GM19193 (cell line): Measurements from ENCODE around the gene LARGE1.

Experiments used
- POLR2A ChIP-seq: IDR thresholded peaks from 4 replicates; pipeline ENCODE4 v1.6.1; 2011; ENCODE audit not compliant: insufficient read depth, insufficient read length; ENCODE audit errors: extremely low read depth

The LARGE1 gene

DNA sequence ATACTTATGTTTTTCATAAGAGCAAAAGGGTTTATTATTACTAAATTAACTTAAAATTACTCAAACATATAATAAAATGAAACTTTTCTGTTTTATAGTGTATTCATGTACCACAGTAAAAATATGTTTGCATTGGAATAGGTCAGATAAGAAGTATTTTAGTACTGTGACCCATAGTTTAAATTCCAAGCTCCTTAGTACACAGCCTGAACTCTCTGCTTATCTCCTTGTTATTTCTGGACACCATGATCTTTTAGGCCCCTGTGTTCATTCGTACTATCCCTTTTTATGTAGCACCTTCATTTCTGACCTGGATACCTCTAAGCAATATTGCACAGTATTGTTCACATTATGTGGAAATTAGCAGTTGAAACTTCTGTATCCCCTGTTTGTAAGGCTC is 565.3 kb downstream of the LARGE1 start:
- TF ChIP-seq POLR2A: no peak

DNA sequence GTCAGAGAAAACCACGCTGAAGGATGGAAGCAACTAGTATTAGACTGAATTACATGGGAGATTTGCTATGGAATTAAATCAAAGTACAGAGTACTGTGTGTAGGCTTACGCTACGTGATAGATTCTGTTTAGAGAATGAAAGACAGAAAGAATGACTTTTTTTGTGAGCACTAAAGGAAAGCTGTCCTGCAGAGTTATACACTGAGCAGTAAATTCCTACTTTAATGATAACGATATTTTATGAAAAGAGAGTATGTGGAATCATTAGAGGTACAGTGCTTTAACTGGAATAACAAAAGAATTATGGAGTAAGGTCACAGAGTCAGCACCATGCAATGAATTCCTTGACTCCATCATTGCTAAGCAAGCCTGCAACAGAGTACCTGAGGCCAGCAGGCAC is 566.8 kb downstream of the LARGE1 start:
- no peak for TF ChIP-seq POLR2A

DNA sequence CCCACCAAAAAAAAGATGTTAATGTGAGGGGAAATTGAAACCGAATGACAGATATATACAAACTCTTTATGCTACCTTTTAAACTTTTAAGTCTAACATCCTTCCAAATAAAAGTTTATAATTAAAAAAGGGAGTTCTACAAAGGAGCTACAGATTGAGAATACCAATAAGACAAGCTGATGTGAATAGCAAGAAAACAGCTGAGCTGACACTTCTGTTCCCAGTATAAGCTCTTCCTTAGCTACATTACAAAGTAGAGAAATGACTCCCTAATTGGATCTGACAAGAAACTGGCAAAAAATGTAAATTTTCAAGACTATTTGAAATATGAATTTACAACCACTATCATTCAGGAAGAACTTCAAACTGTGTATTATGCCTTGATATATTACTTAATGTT is 567.5 kb downstream of the LARGE1 start:
- TF ChIP-seq POLR2A: no peak

DNA sequence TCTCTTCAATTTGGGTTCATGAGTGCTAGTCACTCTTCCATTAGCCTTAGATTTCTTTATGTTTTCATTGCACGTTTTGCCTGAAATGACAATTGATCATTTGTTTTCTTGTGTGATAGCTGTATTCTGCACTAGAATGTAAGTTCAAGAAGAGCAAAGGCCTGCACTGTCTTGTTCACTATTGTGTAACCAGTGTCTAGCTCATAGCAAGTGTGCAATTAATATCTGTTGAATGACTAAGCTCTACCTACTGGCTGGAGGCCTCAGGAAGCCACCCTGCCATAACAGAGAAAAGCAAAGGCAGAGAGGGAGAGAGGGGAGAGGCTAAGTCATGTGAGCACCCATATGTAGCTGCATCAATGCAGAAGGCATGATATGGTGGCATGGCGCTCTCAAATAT is 569.3 kb downstream of the LARGE1 start:
- no peak for TF ChIP-seq POLR2A

DNA sequence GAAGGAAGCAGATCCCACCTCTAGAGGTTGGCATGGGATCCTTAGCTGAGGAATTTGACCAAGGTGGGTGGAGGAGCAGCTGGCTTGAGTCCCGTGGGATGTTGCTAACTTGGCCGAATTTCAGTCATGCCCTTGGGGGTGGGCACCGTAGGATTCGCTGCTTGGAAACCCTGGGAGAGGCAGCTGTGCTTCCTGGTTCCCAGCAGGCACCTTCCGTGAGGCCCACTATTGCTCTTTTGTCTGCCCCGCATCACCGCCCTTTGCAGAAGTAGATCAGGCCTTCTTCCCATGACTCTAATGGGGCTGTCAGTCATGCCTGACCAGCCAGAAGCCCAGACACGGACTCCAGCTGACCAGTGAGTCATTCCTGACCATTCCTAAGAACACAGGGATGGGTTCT is 569.8 kb downstream of the LARGE1 start:
- no peak for TF ChIP-seq POLR2A

DNA sequence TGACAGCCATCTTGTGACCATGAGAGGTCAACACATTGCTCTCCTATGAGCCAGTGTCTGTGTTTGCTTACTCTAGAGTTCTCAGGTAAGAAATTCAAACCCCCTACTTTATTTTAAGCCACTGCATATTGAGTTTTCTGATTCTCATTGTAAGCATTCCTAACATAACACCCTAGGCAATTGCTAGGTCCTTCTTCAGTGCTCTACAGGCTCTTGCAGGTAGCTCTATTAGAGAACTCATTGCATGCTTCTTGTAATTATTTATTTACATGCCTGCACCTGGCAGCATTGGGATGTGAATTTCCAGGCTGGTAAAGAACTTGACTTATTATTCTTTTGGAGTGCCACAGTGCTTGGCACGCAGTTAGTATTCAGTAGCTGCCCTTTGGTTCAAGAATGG is 573.3 kb downstream of the LARGE1 start:
- TF ChIP-seq POLR2A: no peak

DNA sequence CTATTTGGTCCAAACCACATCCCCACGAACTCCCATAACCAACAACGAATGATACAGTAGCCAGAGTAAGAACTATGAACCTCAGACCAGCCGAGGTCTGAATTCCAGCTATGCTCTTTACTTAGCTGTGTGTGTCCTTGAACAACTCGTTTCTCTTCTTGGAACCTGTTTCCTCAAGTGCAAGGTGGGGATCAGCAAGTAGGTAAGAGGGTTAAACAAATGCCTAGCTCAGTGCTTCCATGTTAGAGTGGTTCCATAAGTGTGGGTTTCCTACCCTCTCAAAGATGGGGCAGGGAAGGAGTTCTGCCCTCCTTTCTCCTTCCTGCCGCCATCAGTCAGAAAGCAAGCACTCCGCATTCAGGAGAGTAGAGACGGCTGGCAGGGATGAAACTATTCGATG is 578.7 kb downstream of the LARGE1 start:
- no peak for TF ChIP-seq POLR2A

DNA sequence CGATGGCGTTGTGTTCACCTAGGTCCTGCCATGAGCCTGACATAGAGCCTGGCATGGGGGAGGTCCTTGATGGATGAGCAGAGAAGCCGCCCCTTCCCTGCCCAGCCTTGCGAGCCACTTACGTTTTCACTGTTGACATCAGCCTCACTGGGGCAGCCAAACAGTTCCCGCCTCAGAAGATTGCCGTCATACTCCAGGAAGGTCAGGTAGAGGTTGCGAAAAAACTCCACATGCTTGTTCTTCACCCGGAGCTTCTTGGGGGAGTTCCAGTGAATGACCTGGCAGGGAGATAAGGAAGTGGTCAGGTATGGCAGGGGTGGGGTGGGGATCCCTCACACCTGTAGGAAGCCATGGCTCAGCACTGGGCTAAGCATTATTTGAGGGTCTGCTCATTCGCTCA is 582.8 kb downstream of the LARGE1 start:
- no peak for TF ChIP-seq POLR2A

DNA sequence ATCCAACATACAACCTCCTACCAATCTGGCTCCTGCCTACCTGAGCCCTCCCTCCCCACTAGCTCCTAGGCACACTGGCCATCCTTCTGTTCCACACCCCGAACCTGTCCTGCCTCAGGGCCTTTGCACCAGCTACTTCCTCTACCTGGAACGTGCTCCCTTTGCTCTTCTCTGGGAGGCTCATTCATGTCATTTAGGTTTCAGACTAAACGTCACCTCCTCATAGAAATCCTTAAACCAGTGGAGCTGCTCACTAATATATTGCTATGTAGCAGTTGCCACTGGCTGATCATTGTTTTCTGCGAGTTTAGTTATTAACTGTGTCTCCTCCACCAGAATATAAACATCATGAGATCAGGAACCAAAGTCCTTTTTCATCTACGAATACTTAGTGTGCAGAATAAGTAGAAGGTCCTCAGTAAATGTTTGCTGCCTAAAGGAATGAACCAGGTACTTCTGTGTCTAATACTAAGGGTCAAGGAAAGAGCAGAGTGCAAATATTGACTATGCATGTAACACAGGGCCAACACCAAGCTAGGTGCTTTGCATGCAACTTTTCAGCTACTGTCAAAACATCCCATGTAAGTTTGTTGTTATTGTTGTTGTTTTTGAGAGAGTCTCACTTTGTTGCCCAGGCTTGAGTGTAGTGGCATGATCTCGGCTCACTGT is 584.5 kb downstream of the LARGE1 start:
- TF ChIP-seq POLR2A: no peak

DNA sequence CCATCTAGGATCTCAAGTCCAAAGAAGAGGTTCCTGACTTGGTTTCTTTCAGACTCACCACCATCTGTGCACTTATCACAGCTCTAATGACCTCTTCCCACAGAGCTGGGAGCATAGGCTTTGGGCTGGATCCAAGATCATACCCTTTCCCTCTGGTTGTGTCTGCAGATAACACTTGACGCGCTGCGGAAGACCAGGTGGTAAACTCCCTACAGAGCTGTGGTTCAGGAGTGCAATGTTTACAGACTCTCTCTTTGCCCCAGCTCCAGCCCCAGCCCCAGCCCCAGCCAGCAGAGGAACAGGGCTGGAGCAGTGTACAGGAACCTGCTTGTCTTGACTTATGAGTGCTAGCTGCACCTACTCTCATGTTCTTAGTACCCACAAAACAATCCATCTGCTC is 587.7 kb downstream of the LARGE1 start:
- no peak for TF ChIP-seq POLR2A

DNA sequence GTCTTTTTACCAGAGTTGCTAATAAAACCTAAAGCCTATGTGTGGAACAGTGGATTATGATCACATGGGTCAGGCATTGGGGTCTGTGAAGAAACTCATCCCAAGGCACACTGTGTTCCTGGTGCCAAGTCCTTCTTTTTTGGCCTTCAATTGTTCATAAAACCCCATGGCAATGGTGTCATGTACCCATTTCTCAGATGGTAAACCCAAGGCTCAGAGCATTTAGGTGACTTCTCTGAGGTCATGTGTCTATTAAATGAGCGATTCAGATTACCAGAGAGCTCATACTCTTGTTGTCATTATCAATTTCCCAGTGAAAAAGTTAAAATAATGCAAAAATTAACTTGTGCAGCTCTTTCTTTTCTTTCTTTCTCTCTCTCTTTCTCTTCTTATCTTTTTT is 589.3 kb downstream of the LARGE1 start:
- TF ChIP-seq POLR2A: no peak

DNA sequence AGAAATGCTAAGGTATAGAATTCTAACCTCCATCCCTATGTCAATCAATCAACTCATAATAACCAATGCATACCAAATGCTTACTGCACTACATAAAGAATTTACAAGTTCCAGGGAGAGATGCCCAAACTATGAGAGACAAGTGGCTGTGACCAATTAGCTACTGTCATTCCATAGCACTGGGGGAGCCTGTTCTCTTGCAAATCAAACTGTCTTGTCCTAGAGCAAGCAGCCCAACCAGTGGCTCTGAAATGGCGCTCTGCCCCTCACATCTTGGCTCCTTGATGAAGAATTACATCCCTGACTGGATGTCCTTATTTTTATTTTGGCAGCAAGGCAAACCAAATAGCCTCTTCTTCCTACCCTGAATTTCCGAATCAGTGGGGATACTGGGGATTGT is 589.7 kb downstream of the LARGE1 start:
- no peak for TF ChIP-seq POLR2A

DNA sequence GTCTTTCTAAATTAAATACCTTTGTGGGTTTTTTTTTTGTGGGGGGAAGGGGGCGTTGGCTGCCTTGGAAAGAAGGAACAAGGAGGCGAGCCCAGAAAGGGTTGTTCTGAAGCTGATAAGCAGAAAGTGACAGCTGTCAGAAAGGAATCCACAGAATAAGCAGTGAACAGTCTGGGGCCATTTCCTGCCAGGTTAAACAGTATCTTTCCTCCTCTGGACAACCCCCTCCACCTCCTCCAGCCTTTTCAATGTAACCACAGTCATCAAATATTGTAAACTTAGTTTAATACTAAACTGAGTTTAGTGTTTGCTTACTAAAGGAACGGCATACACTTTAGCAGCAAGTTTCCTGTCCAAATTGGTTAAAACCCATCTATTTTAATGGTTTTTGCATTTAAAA is 590.9 kb downstream of the LARGE1 start:
- no peak for TF ChIP-seq POLR2A

DNA sequence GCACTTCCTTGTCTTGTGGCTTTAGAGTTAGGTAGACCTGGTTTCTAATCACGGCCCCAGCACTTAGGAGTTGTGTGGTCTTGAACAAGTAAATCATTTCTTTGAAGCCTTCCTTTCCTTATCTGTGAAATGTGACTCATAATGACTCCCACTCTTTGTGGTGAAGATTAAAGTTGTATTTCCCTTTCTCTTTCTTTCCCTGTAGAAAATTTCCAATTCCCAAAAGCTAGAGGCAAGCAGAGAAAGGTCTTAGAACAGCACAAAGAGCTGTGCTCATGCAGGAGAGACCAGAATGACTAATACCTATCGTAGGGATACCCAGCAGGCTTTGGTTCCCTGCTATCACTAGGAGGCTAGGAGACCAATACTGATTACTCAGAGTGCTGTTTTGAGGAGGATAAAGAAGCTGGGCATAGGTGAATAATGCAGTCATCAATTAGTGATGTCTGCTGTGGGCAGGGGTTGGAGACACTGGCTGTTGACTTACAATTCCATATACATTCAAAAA is 591.4 kb downstream of the LARGE1 start:
- no peak for TF ChIP-seq POLR2A

DNA sequence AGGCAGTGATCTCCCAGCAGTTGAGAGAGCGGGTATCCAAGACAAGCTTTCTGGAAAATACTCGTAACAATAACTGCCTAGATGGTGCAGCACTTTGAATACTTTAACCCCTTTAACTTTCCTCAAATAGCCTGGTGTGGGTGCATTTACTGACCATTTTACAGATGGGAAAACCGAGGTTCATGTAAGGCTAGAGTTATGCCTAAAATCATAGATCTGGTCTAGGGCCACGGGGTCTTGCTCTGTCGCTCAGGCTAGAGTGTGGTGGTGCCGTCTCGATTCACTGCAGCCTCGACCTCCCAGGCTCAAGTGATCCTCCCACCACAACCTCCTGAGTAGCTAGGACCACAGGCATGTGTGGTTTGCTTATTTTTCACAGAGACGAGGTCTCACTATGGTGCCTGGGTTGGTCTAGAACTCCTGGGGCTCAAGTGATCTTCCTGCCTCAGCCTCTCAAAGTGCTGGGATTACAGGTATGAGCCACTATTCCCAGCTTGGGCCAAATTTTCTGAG is 592.9 kb downstream of the LARGE1 start:
- TF ChIP-seq POLR2A: no peak

DNA sequence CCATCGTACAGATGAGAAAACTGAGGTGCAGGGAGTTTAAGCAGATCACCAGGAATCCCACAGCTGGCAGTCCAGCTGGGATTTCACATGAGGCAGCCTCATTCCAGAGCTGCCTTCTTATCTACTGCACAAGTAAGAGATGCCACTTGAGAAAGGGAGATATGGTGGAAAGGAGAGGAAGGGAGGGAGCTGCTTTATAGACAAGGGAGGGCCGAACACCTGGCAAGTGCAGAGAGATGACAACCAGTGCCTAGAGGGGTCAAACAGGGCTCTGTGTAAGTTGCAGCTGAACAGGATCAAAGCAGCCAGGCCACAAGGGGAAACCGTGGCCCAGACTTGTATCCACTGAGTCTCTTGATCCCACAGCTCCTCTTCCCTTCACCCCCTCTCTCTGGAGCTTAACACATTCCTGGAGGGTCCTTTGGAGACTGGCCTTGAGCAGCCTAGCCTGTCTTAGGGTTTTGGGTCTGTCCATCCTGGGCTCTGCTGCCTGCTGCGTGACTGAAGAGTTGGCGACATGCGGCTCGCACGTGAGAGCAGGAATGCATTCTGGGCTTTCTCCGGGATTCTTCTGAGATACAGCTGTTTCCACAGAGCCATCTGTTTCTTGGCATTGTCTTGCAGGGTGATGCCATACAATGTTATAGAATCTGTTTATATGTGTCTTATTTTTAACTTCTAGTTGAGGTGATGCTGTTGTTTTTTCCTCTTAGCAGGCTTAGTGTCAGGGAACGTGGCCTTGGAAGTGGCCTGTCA is 593.6 kb downstream of the LARGE1 start:
- TF ChIP-seq POLR2A: no peak
